GM18951 (cell line): ENCODE measurements around the gene PITPNC1.
"Not testable (repeated sequence)": the region's sequence is repeated elsewhere in the genome, so short reads cannot be mapped to it uniquely, and the experiment has no call there.

Experiments
- POLR2A ChIP-seq: IDR thresholded peaks from 4 replicates; pipeline ENCODE4 v1.6.1; 2011; ENCODE audit warnings: mild to moderate bottlenecking; ENCODE audit not compliant: insufficient read length, insufficient read depth; ENCODE audit errors: extremely low read depth
- in situ Hi-C: fragments of 300-500 bp; cut with MboI; formaldehyde crosslinking; loops from one replicate; pipeline ENCODE4 v1.12.0; 2022; ENCODE audit warnings: low sequenced_read_pairs, mixed read lengths, inconsistent platforms; ENCODE audit not compliant: unreplicated experiment

The PITPNC1 gene

DNA sequence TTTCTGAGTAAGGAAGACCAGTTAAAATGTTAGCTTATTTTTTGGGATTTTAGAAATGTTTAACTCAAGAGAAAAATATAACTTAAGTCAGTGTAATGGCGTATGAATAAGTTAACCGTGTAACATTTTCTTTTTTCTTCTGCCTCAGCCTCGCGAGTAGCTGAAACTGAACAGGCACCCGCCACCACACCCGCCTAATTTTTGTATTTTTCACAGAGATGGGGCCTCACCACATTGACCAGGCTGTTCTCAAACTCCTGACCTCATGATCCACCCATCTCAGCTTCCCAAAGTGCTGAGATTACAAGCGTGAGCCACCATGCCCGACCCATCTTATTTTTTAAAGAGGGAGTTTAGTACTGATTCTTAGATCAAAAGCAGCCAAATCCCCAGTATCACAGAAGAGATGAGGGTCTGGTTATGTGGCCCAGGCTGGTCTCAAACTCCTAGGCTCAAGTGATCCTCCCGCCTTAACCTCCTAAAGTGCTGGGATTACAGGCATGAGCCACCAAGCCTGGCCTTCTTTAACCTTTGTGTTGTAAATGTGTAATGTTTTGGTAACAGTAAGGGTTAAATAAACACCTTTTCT lies 16.8 kb downstream of the PITPNC1 start:
- in situ Hi-C loops: no loop called here
- no peak for TF ChIP-seq POLR2A

DNA sequence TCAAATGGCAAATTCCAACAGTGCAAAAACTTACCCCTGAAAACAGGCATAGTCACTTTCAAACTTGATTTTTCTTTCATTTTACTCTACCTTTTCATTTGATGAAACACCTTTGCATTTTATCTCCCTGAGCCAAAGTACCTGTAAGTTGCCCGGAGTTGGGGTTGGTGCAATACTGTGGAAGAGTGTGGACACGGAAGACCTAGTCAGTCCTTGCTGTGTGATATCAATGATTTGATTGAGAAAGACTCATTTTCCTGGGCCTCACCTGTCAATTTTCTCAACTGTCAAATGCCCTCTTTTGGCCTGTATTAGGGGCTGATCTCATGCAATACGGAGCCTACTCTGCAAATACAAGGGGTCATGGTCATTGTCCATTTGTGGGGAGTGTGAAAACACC lies 22.6 kb downstream of the PITPNC1 start:
- no peak for TF ChIP-seq POLR2A
- in situ Hi-C loops: no loop called here

GRCh38 chr17:67400193-67400592 lies 23.1 kb downstream of the PITPNC1 start:
- TF ChIP-seq POLR2A: no peak
- in situ Hi-C loops: no loop called here

DNA sequence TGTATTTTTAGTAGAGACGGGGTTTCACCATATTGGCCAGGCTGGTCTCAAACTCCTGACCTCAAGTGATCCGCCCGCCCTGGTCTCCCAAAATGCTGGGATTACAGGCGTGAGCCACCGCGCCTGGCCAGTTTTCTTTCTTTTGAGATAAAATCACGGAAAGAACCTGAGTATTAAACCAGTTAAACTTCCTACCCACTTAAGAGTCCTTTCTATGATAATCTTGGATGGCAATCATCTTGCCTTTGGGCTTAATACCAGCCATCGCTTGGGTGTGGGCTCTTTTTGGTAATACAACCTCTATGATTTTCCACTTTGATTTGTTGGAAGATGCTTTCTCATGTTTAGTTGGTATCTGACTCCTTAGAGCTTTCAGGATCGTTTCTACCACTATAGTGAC lies 24.0 kb downstream of the PITPNC1 start:
- in situ Hi-C loops: no loop called here
- TF ChIP-seq POLR2A: no peak

GRCh38 chr17:67401598-67402504 lies 24.8 kb downstream of the PITPNC1 start:
- in situ Hi-C loops: no loop called here

GRCh38 chr17:67403065-67403464 lies 26.0 kb downstream of the PITPNC1 start:
- in situ Hi-C loops: no loop called here
- TF ChIP-seq POLR2A: no peak

More at GRCh38 chr17:67401598-67402504, 24.8 kb downstream of the PITPNC1 start:
- TF ChIP-seq POLR2A: no peak

GRCh38 chr17:67403483-67403882 lies 26.4 kb downstream of the PITPNC1 start:
- in situ Hi-C loops: no loop called here

GRCh38 chr17:67408455-67408830 lies 31.4 kb downstream of the PITPNC1 start:
- in situ Hi-C loops: not testable (repeated sequence)

More at GRCh38 chr17:67403483-67403882, 26.4 kb downstream of the PITPNC1 start:
- TF ChIP-seq POLR2A: no peak

DNA sequence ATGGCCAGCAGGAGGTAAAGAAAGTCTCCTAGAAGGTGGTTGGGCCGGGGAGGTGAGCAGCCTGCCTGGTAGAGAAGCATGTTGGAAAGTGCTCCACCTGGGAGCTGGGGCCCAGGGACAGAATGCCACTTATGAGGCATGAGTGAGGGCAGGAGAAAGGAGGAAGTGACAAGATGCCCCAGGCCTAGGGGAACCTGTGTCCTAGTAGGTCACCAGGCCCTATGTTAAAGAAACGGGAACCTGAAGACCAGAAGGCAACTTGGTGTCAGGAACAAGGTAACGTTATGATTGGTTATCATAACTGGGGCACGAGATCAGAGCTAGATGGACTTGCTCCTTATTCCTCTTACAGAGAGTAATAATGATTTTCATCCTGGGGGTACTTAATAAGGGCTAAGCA lies 34.3 kb downstream of the PITPNC1 start:
- TF ChIP-seq POLR2A: no peak
- in situ Hi-C loops: no loop called here

- in situ Hi-C loops: no loop called here
- TF ChIP-seq POLR2A: no peak
Observed at GRCh38 chr17:67412032-67412431, 35.0 kb downstream of the PITPNC1 start.

- TF ChIP-seq POLR2A: no peak
- in situ Hi-C loops: no loop called here
Observed at GRCh38 chr17:67412941-67413340, 35.9 kb downstream of the PITPNC1 start.

- TF ChIP-seq POLR2A: no peak
- in situ Hi-C loops: no loop called here
Observed at GRCh38 chr17:67413388-67413787, 36.3 kb downstream of the PITPNC1 start.

- in situ Hi-C loops: no loop called here
- no peak for TF ChIP-seq POLR2A
Observed at GRCh38 chr17:67414130-67414529, 37.0 kb downstream of the PITPNC1 start.

DNA sequence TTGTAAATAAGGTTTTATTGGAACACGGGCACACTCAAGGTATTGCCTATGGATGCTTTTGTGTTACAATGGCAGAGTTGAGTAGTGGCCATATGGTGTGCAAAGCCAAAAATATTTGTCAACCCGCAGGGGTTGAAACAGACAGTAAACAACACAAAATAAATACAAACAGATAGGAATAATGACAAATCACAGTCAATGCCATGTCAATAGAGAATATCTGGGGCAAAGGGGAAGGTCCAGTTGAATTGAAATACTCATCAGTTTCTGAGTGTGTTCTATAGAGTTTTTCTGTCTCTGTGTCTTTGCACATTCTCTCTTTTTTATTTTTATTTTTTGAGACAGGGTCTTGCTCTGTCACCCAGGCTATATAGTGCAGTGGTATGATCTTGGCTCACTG lies 37.5 kb downstream of the PITPNC1 start:
- in situ Hi-C loops: no loop called here
- TF ChIP-seq POLR2A: no peak

DNA sequence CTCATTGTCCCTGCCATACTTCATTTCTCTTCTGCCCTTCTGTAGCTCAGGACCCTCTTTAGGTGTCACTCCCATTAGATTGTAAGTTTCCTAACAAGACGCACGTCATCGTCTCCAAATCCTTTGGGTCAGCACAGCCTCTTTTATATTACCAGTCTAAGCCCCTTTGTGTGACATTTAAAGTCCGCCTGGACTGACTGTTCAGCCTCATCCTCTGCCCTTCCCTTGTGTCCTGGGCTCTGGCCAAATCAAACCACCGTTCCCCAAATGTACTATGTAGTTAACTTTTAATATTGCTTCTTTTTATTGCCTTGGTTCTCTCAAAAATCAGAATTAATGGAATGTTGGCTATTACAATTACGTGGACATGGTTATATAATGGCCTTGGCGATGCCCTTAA lies 38.2 kb downstream of the PITPNC1 start:
- in situ Hi-C loops: no loop called here

More for the DNA sequence above, 38.2 kb downstream of the PITPNC1 start:
- TF ChIP-seq POLR2A: no peak
